OCI-LY7 (cell line): ENCODE results near the gene CRIP2. TPM values are rescaled to one million over a fixed set of nuclear protein-coding genes. Genes with fewer than 3 reads are reported as not detected.

Experiments
- BruUV-seq: library from RNA; stranded (reverse); fragments of 400-500 nt; replicated peaks from 2 replicates; lab custom pipeline; 2021; lab: Mats Ljungman, UMichigan
- CTCF ChIA-PET: fragments of 300-600 bp; sonication (Branson Sonifier 250); formaldehyde crosslinking; loops from one replicate; lab custom pipeline; 2022; ENCODE audit warnings: antibody characterized with exemption; ENCODE audit not compliant: unreplicated experiment; lab: Charles Lee
- POLR2A ChIA-PET: fragments of 300-600 bp; sonication (Branson Sonifier 250); formaldehyde crosslinking; loops from one replicate; lab custom pipeline; 2022; ENCODE audit warnings: antibody characterized with exemption; lab: Charles Lee
- DNase-seq: peaks from one replicate; pipeline ENCODE4 v3.0.0-alpha.2; 2015; ENCODE audit warnings: low spot score
- H2AFZ ChIP-seq: fragments of 200-600 bp; sonication (generic), shearing (Covaris generic); 2 replicates; pipeline ENCODE4 v1.6.1; 2014; ENCODE audit warnings: mild to moderate bottlenecking, antibody characterized with exemption, low read length, moderate library complexity
- H3K27ac ChIP-seq: fragments of 200-600 bp; sonication (generic); 2 replicates; pipeline ENCODE4 v1.5.1; 2014; ENCODE audit warnings: mixed run types, low read depth, mild to moderate bottlenecking, moderate library complexity, low read length, inconsistent platforms; ENCODE audit not compliant: poor library complexity, severe bottlenecking
- H3K36me3 ChIP-seq: fragments of 200-600 bp; sonication (generic); 2 replicates; pipeline ENCODE4 v1.6.1; 2014; ENCODE audit warnings: mild to moderate bottlenecking, antibody characterized with exemption, low read length, moderate library complexity, mixed read lengths; ENCODE audit not compliant: insufficient read depth
- H3K4me1 ChIP-seq: fragments of 200-600 bp; sonication (generic); 2 replicates; pipeline ENCODE4 v1.5.1; 2014; ENCODE audit warnings: mild to moderate bottlenecking, low read length; ENCODE audit not compliant: insufficient read depth, poor library complexity, severe bottlenecking
- H3K4me2 ChIP-seq: fragments of 200-600 bp; sonication (generic); 2 replicates; pipeline ENCODE4 v1.6.1; 2014; ENCODE audit warnings: mild to moderate bottlenecking, low read length
- H3K4me3 ChIP-seq: fragments of 200-600 bp; sonication (generic); 2 replicates; pipeline ENCODE4 v1.5.1; 2014; ENCODE audit warnings: mild to moderate bottlenecking, low read depth, low read length; ENCODE audit not compliant: poor library complexity, severe bottlenecking
- H3K79me2 ChIP-seq: fragments of 200-600 bp; sonication (generic); 2 replicates; pipeline ENCODE4 v1.6.1; 2016; ENCODE audit warnings: low read depth, mild to moderate bottlenecking, low read length, moderate library complexity, mixed read lengths; ENCODE audit not compliant: insufficient read depth
- H3K9me2 ChIP-seq: fragments of 200-600 bp; sonication (generic); 2 replicates; pipeline ENCODE4 v1.6.1; 2016; ENCODE audit warnings: mild to moderate bottlenecking, low read length, mixed read lengths; ENCODE audit not compliant: insufficient read depth
- H3K9me3 ChIP-seq: fragments of 200-600 bp; sonication (generic); 2 replicates; pipeline ENCODE4 v1.6.1; 2014; ENCODE audit warnings: mild to moderate bottlenecking, mixed run types, low read length, mixed read lengths
- H4K20me1 ChIP-seq: fragments of 200-600 bp; sonication (generic); 2 replicates; pipeline ENCODE4 v1.6.1; 2014; ENCODE audit warnings: mild to moderate bottlenecking, antibody characterized with exemption, low read length, moderate library complexity, mixed read lengths; ENCODE audit not compliant: insufficient read depth
- EZH2phosphoT487 ChIP-seq: fragments of 200-600 bp; sonication (generic); IDR thresholded peaks from 2 replicates; pipeline ENCODE4 v1.6.1; 2018; ENCODE audit warnings: low read depth, borderline replicate concordance, mild to moderate bottlenecking, mixed run types, antibody characterized with exemption, low read length, moderate library complexity, mixed read lengths
- intact Hi-C: fragments of 100-400 bp; cut with micrococcal nuclease; formaldehyde crosslinking; loops from one replicate; pipeline ENCODE4 v1.10.0; 2022; ENCODE audit not compliant: unreplicated experiment
- total RNA-seq, 2 experiments: library from RNA; depleted of rRNA in 1 of 2; stranded (reverse); fragments of >200 nt in 1 of 2; shearing (Covaris generic) in 1 of 2; gene quantifications; 2 replicates each; pipeline ENCODE4 v1.2.3, GENCODE V29; 2014 to 2022
- TF ChIP-seq, protein P1 (sequence below): fragments of 200-600 bp; sonication (generic); conservative IDR thresholded peaks from 2 replicates; pipeline ENCODE4 v1.5.1; 2014; ENCODE audit warnings: mild to moderate bottlenecking, antibody characterized with exemption, low read length, moderate library complexity, mixed read lengths

Gene CRIP2
- total RNA-seq, 2 experiments from 2014 or later, result not detected

GRCh38 chr14:105456736-105457617 is 17.6 kb upstream of the CRIP2 start:
- no peak overlapping the region for H3K27ac ChIP-seq
- no peak overlapping the region for H2AFZ ChIP-seq
- POLR2A ChIA-PET, result interaction anchor here (0.7 to 1.1 kb wide), 2 partner anchors 26 to 384 kb away, joined by 3 read pairs; no protein-coding TSS in a partner anchor
- CTCF ChIA-PET, result no interaction called here
- no peaks in the 10 kb centered on the region for H3K79me2 ChIP-seq
- no peak overlapping the region for H3K4me3 ChIP-seq
- no peaks in the 10 kb centered on the region for H3K9me2 ChIP-seq
- TF ChIP-seq, protein P1, sequence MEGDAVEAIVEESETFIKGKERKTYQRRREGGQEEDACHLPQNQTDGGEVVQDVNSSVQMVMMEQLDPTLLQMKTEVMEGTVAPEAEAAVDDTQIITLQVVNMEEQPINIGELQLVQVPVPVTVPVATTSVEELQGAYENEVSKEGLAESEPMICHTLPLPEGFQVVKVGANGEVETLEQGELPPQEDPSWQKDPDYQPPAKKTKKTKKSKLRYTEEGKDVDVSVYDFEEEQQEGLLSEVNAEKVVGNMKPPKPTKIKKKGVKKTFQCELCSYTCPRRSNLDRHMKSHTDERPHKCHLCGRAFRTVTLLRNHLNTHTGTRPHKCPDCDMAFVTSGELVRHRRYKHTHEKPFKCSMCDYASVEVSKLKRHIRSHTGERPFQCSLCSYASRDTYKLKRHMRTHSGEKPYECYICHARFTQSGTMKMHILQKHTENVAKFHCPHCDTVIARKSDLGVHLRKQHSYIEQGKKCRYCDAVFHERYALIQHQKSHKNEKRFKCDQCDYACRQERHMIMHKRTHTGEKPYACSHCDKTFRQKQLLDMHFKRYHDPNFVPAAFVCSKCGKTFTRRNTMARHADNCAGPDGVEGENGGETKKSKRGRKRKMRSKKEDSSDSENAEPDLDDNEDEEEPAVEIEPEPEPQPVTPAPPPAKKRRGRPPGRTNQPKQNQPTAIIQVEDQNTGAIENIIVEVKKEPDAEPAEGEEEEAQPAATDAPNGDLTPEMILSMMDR, result no peak
- TF ChIP-seq EZH2phosphoT487, result no peak
- H3K4me2 ChIP-seq, result no peak overlapping the region
- no TSS peak for BruUV-seq
- H3K4me1 ChIP-seq, result no peaks in the 10 kb centered on the region
- peaks cover 66% of the 10 kb centered on the region for H3K36me3 ChIP-seq
- no peaks in the 10 kb centered on the region for H4K20me1 ChIP-seq
- no peak for DNase-seq
- H3K9me3 ChIP-seq, result no peaks in the 10 kb centered on the region
- intact Hi-C loops, result no loop called here

DNA sequence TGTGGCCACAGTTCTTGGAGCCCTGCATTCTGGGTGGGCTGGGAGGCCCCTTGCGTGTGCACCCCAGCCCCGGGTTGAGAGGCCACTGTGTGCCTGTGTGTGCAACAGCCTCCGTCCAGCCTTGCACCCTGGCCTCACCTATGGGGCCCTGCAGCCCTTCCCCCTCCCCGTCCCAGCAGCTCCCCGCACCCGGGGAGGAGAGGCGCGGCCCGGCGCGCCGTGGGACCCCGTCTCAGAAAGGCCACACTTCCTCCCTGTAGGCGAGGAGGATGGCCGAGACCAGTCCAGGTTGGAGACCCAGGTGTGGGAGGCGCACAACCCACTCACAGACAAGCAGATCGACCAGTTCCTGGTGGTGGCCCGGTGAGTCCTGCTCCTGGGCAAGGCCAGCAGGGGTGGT is 16.6 kb upstream of the CRIP2 start:
- Histone ChIP-seq H3K4me3 (no peak overlapping the region), H3K4me2 (no peak overlapping the region), H2AFZ (no peak overlapping the region), H3K4me1 (no peaks in the 10 kb centered on the region), H3K9me2 (no peaks in the 10 kb centered on the region), H3K27ac (no peak overlapping the region), H3K9me3 (no peaks in the 10 kb centered on the region), H4K20me1 (no peaks in the 10 kb centered on the region), H3K36me3 (peaks cover 60% of the 10 kb centered on the region), H3K79me2 (no peaks in the 10 kb centered on the region)
- ChIA-PET POLR2A (no interaction called here), CTCF (no interaction called here)
- DNase-seq, result no peak
- intact Hi-C loops, result no loop called here
- no peak for TF ChIP-seq EZH2phosphoT487
- TF ChIP-seq, protein P1, result no peak
- BruUV-seq, result no TSS peak

DNA sequence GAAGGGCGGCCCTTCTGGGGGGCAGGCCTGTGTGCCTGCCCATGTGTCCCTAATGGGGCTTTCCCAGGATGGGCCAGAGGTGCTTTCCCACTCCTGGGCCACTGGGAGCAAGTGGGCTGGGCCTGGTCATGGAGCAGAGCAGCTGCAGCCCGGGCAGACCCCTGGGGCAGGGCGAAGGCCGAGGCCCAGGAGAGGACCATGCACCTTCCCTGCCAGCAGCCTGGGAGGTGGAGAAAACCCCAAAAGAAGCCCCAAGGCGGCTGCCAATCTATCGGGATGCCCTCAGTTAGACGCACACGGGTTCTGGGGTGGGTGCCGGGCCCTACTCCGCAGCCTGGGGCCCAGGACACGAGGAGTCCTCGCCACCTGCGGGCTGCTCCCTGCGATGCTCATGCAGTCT is 16.1 kb upstream of the CRIP2 start:
- H3K9me2 ChIP-seq, result no peaks in the 10 kb centered on the region
- H3K4me3 ChIP-seq, result no peak overlapping the region
- peaks cover 62% of the 10 kb centered on the region for H3K36me3 ChIP-seq
- TF ChIP-seq EZH2phosphoT487, result no peak
- TF ChIP-seq, protein P1, result no peak
- no peaks in the 10 kb centered on the region for H3K9me3 ChIP-seq
- no peak overlapping the region for H3K27ac ChIP-seq
- DNase-seq, result no peak
- POLR2A ChIA-PET, result no interaction called here
- intact Hi-C loops, result no loop called here
- CTCF ChIA-PET, result no interaction called here
- no peaks in the 10 kb centered on the region for H3K79me2 ChIP-seq
- no peak overlapping the region for H3K4me2 ChIP-seq
- no peaks in the 10 kb centered on the region for H4K20me1 ChIP-seq
- no peak overlapping the region for H2AFZ ChIP-seq
- BruUV-seq, result no TSS peak
- H3K4me1 ChIP-seq, result no peaks in the 10 kb centered on the region
